Retinal pigment epithelial cell (primary cell): ENCODE measurements around the gene SHISA7.

ENCODE experiments used
- DNase-seq: peaks from one replicate; pipeline ENCODE4 v3.0.0-alpha.2; 2010; ENCODE audit warnings: low read depth
- H3K4me3 ChIP-seq: 2 replicates; pipeline ENCODE4 v1.5.1; 2011; ENCODE audit warnings: mild to moderate bottlenecking, low read length, control low read depth, moderate library complexity
- TF ChIP-seq, protein P1 (sequence below): conservative IDR thresholded peaks from 2 replicates; pipeline ENCODE4 v1.5.1; 2011; ENCODE audit warnings: low read depth, low read length, control low read depth, inconsistent platforms

Gene SHISA7

DNA sequence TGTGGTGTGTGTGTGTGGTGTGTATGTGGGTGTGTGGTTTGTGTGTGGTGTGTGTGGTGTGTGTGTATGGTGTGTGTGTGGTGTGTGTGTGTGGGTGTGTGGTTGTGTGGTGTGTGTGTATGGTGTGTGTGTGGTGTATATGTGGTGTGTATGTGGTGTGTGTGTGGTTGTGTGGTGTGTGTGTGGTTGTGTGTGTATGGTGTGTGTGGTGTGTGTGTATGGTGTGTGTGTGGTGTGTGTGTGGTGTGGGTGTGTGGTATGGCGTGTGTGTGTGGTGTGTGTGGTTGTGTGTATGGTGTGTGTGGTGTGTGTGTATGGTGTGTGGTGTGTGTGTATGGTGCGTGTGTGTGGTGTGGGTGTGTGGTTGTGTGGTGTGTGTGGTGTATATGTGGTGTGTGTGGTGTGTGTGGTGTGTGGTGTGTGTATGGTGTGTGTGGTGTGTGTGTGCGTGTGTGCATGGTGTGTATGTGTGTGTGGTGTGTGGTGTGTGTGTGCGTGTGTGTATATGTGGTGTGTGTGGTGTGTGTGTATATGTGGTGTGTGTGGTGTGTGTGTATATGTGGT is 8.7 kb downstream of the SHISA7 start:
- DNase-seq, result no peak
- no peak overlapping the region for H3K4me3 ChIP-seq
- TF ChIP-seq, protein P1, sequence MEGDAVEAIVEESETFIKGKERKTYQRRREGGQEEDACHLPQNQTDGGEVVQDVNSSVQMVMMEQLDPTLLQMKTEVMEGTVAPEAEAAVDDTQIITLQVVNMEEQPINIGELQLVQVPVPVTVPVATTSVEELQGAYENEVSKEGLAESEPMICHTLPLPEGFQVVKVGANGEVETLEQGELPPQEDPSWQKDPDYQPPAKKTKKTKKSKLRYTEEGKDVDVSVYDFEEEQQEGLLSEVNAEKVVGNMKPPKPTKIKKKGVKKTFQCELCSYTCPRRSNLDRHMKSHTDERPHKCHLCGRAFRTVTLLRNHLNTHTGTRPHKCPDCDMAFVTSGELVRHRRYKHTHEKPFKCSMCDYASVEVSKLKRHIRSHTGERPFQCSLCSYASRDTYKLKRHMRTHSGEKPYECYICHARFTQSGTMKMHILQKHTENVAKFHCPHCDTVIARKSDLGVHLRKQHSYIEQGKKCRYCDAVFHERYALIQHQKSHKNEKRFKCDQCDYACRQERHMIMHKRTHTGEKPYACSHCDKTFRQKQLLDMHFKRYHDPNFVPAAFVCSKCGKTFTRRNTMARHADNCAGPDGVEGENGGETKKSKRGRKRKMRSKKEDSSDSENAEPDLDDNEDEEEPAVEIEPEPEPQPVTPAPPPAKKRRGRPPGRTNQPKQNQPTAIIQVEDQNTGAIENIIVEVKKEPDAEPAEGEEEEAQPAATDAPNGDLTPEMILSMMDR, result no peak

DNA sequence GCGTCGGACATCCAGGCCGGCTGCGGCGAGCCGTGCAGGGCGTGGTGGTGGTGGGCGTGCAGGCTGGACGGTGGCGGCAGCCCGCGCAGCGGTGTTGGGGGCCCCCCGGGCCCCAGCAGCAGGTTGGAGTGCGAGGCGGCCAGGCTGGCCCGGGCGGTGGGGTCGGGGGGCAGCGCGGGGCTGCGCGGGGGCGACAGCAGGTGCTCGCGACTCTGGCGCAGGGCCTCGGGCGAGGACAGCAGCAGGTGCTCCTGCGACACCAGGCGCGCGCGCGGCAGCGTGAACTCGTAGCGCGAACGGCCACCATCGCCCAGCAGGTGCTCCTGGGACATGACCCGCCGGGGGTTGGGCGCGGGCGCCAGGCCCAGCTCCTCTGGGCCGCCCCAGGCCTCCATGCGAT is 9.8 kb downstream of the SHISA7 start:
- no peak for DNase-seq
- TF ChIP-seq, protein P1, result no peak
- H3K4me3 ChIP-seq, result no peak overlapping the region

DNA sequence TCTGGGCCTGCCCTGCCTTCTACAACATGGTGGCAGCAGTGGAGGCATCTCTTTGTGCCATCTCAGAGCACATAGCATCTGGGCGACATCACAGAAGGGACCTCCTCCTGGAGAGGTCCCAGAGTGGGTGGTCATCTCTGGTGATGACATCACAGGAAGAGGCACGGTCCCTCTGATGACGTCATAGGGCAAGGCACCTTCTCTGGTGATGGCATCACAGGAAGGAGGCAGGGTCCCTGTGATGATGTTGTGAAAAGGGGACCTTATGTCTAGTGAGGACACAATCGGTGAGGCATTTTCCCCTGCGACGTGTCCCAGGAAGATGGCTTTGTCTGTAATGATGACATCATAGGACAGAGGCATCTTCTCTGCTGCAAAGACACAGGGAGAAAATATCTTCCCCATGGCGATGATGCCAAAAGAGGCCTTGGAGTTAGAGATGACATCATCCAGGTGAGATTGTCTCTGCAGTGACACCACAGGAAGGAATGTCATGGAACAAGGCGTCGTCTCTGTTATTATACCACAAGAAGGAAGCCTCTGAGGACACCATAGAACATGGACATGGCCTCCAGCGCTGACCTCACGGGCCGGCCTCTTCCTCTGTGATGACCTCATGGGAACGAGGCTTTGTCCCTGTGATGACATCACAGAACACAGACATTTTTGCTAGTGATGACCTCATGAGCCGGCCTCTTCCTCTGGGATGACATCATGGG is 10.7 kb downstream of the SHISA7 start:
- DNase-seq, result no peak
- TF ChIP-seq, protein P1, result no peak

DNA sequence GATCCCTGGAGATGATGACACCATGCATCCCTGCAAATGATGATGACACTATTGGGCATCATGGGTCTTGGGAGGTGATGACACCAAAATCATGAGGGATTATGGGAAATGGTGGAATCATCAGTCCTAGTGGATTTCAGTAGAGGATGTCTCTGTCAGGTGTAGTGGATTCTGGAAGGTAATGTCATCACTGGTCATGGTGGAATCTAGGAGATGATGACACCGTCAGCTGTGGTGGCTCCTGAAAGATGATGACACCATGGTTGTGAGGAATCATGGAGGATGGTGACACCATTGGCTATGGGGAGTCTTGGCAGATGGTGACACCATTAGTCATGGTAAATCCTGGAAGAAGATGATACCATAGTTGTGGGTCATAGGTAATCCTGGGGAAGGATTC is 11.9 kb downstream of the SHISA7 start:
- H3K4me3 ChIP-seq, result no peak overlapping the region
- no peak for DNase-seq
- TF ChIP-seq, protein P1, result no peak

More for the DNA sequence above, 10.7 kb downstream of the SHISA7 start:
- H3K4me3 ChIP-seq, result no peak overlapping the region

DNA sequence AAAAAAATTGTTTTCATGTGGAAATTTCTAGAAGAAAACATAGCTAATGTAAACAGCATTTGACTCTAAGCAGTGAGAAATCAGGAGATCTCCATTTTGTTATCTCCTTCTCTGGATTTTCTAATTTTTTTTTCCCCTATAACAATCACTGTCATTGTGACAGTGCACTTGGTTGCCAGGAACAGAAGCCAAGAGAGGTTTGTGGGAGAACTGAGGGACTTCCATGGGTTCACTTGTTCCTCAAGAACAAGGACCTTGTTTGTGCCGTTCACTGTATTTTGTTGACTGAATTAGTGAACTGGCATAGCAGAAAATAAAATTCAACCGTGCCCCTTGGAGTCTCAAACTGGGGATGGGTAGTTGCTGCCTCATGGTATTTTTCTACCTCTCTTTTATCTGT is 17.1 kb downstream of the SHISA7 start:
- TF ChIP-seq, protein P1, result no peak
- DNase-seq, result no peak
- H3K4me3 ChIP-seq, result no peak overlapping the region

DNA sequence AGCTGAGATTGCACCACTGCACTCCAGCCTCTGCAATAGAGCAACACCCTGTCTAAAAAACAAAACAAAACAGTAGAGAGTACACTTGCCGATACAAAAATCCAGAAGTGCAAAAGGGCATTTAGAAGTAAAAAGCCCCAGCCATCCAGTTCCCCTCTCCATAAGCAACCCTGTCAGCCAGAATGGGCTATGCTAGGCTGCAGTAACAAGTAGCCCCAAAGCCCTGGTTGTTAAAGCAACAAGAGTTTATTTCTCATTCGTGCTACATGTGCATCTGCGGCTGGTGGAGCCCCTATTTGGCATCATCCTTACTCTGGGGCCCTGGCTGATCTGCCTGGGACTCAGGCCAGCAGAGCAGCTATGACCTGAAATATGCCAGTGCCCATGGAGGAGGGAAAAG is 18.6 kb downstream of the SHISA7 start:
- DNase-seq, result no peak
- no peak overlapping the region for H3K4me3 ChIP-seq
- TF ChIP-seq, protein P1, result no peak
